GM23338 (cell line): ENCODE results near the gene CD163L1. TPM values are rescaled to one million over a fixed set of nuclear protein-coding genes. Genes with fewer than 3 reads are reported as not detected.

Experiments
- ATAC-seq: fragments of 200-7000 bp; cut with Tn5 transposase; 3 replicates; pipeline ENCODE4 v1.9.1; 2020
- DNase-seq: peaks from one replicate; pipeline ENCODE4 v3.0.0-alpha.2; 2015; ENCODE audit warnings: low spot score
- H2AFZ ChIP-seq: fragments of 200-600 bp; sonication (generic); 2 replicates; pipeline ENCODE4 v1.8.0; 2016; ENCODE audit warnings: antibody characterized with exemption, mild to moderate bottlenecking, moderate library complexity
- H3F3A ChIP-seq: fragments of 200-600 bp; sonication (generic); replicated peaks from 2 replicates; pipeline ENCODE4 v1.8.0; 2017; ENCODE audit warnings: antibody characterized with exemption, mixed run types, low read depth
- H3K27ac ChIP-seq: fragments of 200-600 bp; sonication (generic); 2 replicates; pipeline ENCODE4 v1.6.1; 2016; ENCODE audit warnings: low read depth
- H3K27me3 ChIP-seq: fragments of 200-600 bp; sonication (generic); 2 replicates; pipeline ENCODE4 v1.8.0; 2016; ENCODE audit warnings: mild to moderate bottlenecking, mixed run types, moderate library complexity; ENCODE audit not compliant: insufficient read depth
- H3K36me3 ChIP-seq: fragments of 200-600 bp; sonication (generic); 2 replicates; pipeline ENCODE4 v1.8.0; 2016; ENCODE audit warnings: mild to moderate bottlenecking; ENCODE audit not compliant: insufficient read depth
- H3K4me1 ChIP-seq: fragments of 200-600 bp; sonication (generic); 2 replicates; pipeline ENCODE4 v1.8.0; 2016; ENCODE audit warnings: mild to moderate bottlenecking, moderate library complexity; ENCODE audit not compliant: insufficient read depth
- H3K4me2 ChIP-seq: fragments of 200-600 bp; sonication (generic); 2 replicates; pipeline ENCODE4 v1.7.1; 2017; ENCODE audit warnings: mixed run types
- H3K4me3 ChIP-seq: fragments of 200-600 bp; sonication (generic); 2 replicates; pipeline ENCODE4 v1.6.1; 2016; ENCODE audit warnings: mixed run types
- H3K79me2 ChIP-seq: fragments of 200-600 bp; sonication (generic); replicated peaks from 2 replicates; pipeline ENCODE4 v1.8.0; 2017; ENCODE audit warnings: mild to moderate bottlenecking; ENCODE audit not compliant: insufficient read depth
- H3K9me2 ChIP-seq: fragments of 200-600 bp; sonication (generic); 2 replicates; pipeline ENCODE4 v1.8.0; 2017; ENCODE audit not compliant: insufficient read depth
- H4K20me1 ChIP-seq: fragments of 200-600 bp; sonication (generic); replicated peaks from 2 replicates; pipeline ENCODE4 v1.8.0; 2017; ENCODE audit warnings: mild to moderate bottlenecking; ENCODE audit not compliant: insufficient read depth
- H3K27ac Mint-ChIP-seq: 2 replicates; pipeline ENCODE4 v1.8.0; 2020; ENCODE audit warnings: inconsistent platforms, mild to moderate bottlenecking, moderate library complexity, mixed read lengths
- H3K27me3 Mint-ChIP-seq: 3 replicates; pipeline ENCODE4 v1.8.0; 2022; ENCODE audit warnings: low read depth, mild to moderate bottlenecking, moderate library complexity, mixed read lengths, inconsistent platforms; ENCODE audit not compliant: insufficient read depth, poor library complexity
- H3K36me3 Mint-ChIP-seq: 3 replicates; pipeline ENCODE4 v1.8.0; 2021; ENCODE audit warnings: low read depth, mild to moderate bottlenecking, inconsistent platforms, moderate library complexity, mixed read lengths
- H3K4me1 Mint-ChIP-seq: 3 replicates; pipeline ENCODE4 v1.8.0; 2020; ENCODE audit warnings: mild to moderate bottlenecking, inconsistent platforms, mixed read lengths
- H3K4me3 Mint-ChIP-seq: 3 replicates; pipeline ENCODE4 v1.8.0; 2021; ENCODE audit warnings: moderate library complexity, mild to moderate bottlenecking, inconsistent platforms, mixed read lengths
- H3K9me3 Mint-ChIP-seq: 3 replicates; pipeline ENCODE4 v1.8.0; 2020; ENCODE audit warnings: moderate library complexity, mild to moderate bottlenecking, inconsistent platforms, mixed read lengths
- CTCF ChIP-seq, 2 experiments: fragments of 200-600 bp in 1 of 2; sonication (generic) in 1 of 2; conservative IDR thresholded peaks; 2 replicates each; pipeline versions ENCODE4 v1.5.1 to v1.6.1; 2016 to 2017; ENCODE audit warnings: antibody characterized with exemption in 2 of 2, low read depth in 2 of 2, mild to moderate bottlenecking in 2 of 2, moderate library complexity in 1 of 2
- NANOG ChIP-seq: IDR thresholded peaks from 2 replicates; pipeline ENCODE4 v1.6.1; 2016; ENCODE audit warnings: antibody characterized with exemption, borderline replicate concordance
- ZNF114 ChIP-seq: fragments of 250-450 bp; sonication (Bioruptor Pico); IDR thresholded peaks from 2 replicates; pipeline ENCODE4 v1.5.0; 2020; ENCODE audit warnings: mild to moderate bottlenecking, moderate library complexity
- ZNF331 ChIP-seq: fragments of 250-450 bp; sonication (Bioruptor Pico); IDR thresholded peaks from 2 replicates; pipeline ENCODE4 v1.5.0; 2020; ENCODE audit warnings: low read depth, mild to moderate bottlenecking, moderate library complexity
- ZNF462 ChIP-seq: fragments of 250-450 bp; sonication (Bioruptor Pico); IDR thresholded peaks from 2 replicates; pipeline ENCODE4 v1.5.0; 2020; ENCODE audit warnings: mild to moderate bottlenecking, moderate library complexity
- polyA plus RNA-seq: library from polyadenylated mRNA; unstranded; fragments of >200 nt; fragmentation: Nextera tagmentation; extraction: Ambion mirVana; gene quantifications from 2 replicates; pipeline ENCODE4 v1.2.1, GENCODE V29; 2016
- total RNA-seq: library from RNA; depleted of rRNA; stranded (reverse); fragments of >200 nt; shearing (Covaris generic); gene quantifications from 2 replicates; pipeline ENCODE4 v1.2.3, GENCODE V29; 2014

The CD163L1 gene
- total and polyA plus RNA-seq, 2 experiments from 2014 or later, result 0.14 to 0.36 TPM

- TF ChIP-seq ZNF462 (CRISPR knock-in tag) (no peak), CTCF (conservative IDR thresholded peaks at IDR 0.05; ENCODE audit: low read depth in 2 of 2) (no peak)
These were observed 119.8 kb downstream of the CD163L1 start (continued) for GRCh38 chr12:7324176-7324575.

GRCh38 chr12:7322599-7322998 is 121.4 kb downstream of the CD163L1 start:
- Histone ChIP-seq H3K4me1 (no peaks in the 10 kb centered on the region), H4K20me1 (no peaks in the 10 kb centered on the region), H3K4me3 (no peak overlapping the region), H3K4me2 (no peak overlapping the region), H2AFZ (no peak overlapping the region), H3K36me3 (no peaks in the 10 kb centered on the region), H3K27ac (no peak overlapping the region), H3K79me2 (no peaks in the 10 kb centered on the region), H3F3A (no peaks in the 10 kb centered on the region), H3K27me3 (no peaks in the 10 kb centered on the region), H3K9me2 (0 out of 2 replicates have a peak, but pooled peaks cover under 1% of the 10 kb centered on the region)
- H3K36me3 Mint-ChIP-seq, result peaks cover 3% of the 10 kb centered on the region
- H3K4me1 Mint-ChIP-seq, result no peaks in the 10 kb centered on the region
- ATAC-seq (no peak), DNase-seq (no peak)
- no peak overlapping the region for H3K27ac Mint-ChIP-seq
- no peak overlapping the region for H3K4me3 Mint-ChIP-seq
- H3K27me3 Mint-ChIP-seq, result peaks cover 2% of the 10 kb centered on the region
- peaks cover 9% of the 10 kb centered on the region for H3K9me3 Mint-ChIP-seq
- TF ChIP-seq ZNF114 (CRISPR knock-in tag), result no peak
- TF ChIP-seq NANOG, result no peak
- TF ChIP-seq CTCF (conservative IDR thresholded peaks at IDR 0.05; ENCODE audit: low read depth in 2 of 2), result no peak
- TF ChIP-seq ZNF331 (CRISPR knock-in tag), result no peak
- TF ChIP-seq ZNF462 (CRISPR knock-in tag), result no peak
